HUES6 (cell line): ENCODE results near the gene SYNJ1.
"Not testable (repeated sequence)": the region's sequence is repeated elsewhere in the genome, so short reads cannot be mapped to it uniquely, and the experiment has no call there.

Experiments used
- H3K27ac ChIP-seq: 2 replicates; pipeline ENCODE4 v1.7.0; 2013; ENCODE audit warnings: low read depth, mild to moderate bottlenecking, low read length, inconsistent platforms
- H3K27me3 ChIP-seq: 2 replicates; pipeline ENCODE4 v1.6.1; 2013; ENCODE audit warnings: low read length; ENCODE audit not compliant: control insufficient read depth, insufficient read depth
- H3K36me3 ChIP-seq: 2 replicates; pipeline ENCODE4 v1.6.1; 2013; ENCODE audit warnings: low read length; ENCODE audit not compliant: control insufficient read depth, insufficient read depth
- H3K4me1 ChIP-seq: 2 replicates; pipeline ENCODE4 v1.6.1; 2013; ENCODE audit warnings: low read length; ENCODE audit not compliant: control insufficient read depth, insufficient read depth
- H3K4me3 ChIP-seq: 2 replicates; pipeline ENCODE4 v1.5.1; 2013; ENCODE audit warnings: low read depth, low read length
- H3K9ac ChIP-seq: one replicate; pipeline ENCODE4 v1.6.1; 2013; ENCODE audit warnings: mild to moderate bottlenecking, low read length
- H3K9me3 ChIP-seq: 2 replicates; pipeline ENCODE4 v1.6.1; 2013; ENCODE audit warnings: low read depth, low read length; ENCODE audit not compliant: control insufficient read depth, insufficient read depth

SYNJ1 gene

GRCh38 chr21:32611471-32611997, 116.3 kb downstream of the SYNJ1 start:
- Histone ChIP-seq H3K4me1 (no peaks in the 10 kb centered on the region), H3K27me3 (no peaks in the 10 kb centered on the region), H3K9me3 (no peaks in the 10 kb centered on the region), H3K4me3 (peak overlapping the region; percentile 90), H3K9ac (peak overlapping the region; percentile 96), H3K27ac (peak overlapping the region; percentile 75; the same call in 1 of the 2 replicates), H3K36me3 (peaks cover 25% of the 10 kb centered on the region)

DNA sequence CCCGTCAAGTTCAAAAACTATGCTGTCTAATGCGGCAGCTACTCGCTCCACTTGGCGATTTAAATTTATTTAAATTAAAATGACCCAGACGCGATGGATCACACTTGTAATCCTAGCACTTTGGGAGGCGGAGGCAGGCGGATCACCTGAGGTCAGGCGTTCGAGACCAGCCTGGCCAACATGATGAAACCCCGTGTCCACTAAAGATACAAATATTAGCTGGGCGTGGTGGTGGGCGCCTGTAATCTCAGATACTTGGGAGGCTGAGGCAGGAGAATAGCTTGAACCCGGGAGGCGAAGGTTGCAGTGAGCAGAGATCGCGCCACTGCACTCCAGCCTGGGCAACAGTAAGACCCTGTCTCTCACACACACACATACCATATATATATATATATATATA, 116.9 kb downstream of the SYNJ1 start:
- not testable (repeated sequence) for H3K9ac ChIP-seq, H3K9me3 ChIP-seq, H3K27me3 ChIP-seq, H3K4me1 ChIP-seq, H3K27ac ChIP-seq
- Histone ChIP-seq H3K4me3 (peak overlapping the region; percentile 45), H3K36me3 (peaks cover 31% of the 10 kb centered on the region)

DNA sequence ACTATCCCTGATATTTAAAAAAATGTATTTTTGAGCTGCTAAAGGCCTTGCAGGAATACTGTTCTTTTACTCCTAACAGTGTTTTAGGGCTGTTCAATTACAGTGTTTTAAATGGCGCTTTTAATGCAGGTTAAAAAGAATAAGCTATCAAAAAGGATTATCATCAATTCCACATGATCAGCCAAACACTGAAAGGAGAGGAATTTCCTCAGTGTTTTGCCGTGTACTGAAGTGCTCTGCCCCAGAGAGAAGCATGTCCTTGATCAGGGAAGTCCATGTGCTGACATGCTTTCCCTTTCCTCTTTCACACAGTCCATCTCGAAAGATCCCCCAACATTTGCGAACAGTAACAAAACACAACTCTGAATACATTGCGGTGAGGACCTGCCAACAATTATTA, 119.0 kb downstream of the SYNJ1 start:
- H3K9me3 ChIP-seq: no peaks in the 10 kb centered on the region
- peaks cover 44% of the 10 kb centered on the region for H3K36me3 ChIP-seq
- peaks cover 24% of the 10 kb centered on the region for H3K4me1 ChIP-seq
- no peak overlapping the region for H3K9ac ChIP-seq
- no peak overlapping the region for H3K4me3 ChIP-seq
- no peaks in the 10 kb centered on the region for H3K27me3 ChIP-seq
- H3K27ac ChIP-seq: no peak overlapping the region

DNA sequence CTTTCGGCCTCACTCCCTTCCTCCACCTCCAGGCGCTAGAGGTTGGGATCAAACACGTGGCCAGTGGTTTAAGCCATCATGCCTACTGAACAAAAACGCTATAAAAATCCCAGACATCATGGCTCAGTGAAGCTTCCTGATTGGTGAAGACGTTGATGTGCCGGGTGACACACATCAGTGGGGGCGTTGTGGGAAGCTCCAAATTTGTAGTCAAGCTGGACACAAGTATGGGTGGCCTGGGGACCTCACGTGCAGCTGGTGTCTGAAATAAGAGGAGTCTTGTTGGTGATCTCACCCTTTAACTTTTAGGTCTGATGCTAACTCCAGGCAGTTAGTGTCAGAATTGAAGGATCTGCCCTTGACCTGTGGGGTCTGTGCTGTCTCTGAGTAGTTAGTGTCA, 122.3 kb downstream of the SYNJ1 start:
- H3K4me3 ChIP-seq: no peak overlapping the region
- peaks cover 48% of the 10 kb centered on the region for H3K4me1 ChIP-seq
- peak overlapping the region; percentile 66 for H3K27ac ChIP-seq
- peaks cover 70% of the 10 kb centered on the region for H3K36me3 ChIP-seq
- no peak overlapping the region for H3K9ac ChIP-seq
- no peaks in the 10 kb centered on the region for H3K27me3 ChIP-seq
- no peaks in the 10 kb centered on the region for H3K9me3 ChIP-seq

DNA sequence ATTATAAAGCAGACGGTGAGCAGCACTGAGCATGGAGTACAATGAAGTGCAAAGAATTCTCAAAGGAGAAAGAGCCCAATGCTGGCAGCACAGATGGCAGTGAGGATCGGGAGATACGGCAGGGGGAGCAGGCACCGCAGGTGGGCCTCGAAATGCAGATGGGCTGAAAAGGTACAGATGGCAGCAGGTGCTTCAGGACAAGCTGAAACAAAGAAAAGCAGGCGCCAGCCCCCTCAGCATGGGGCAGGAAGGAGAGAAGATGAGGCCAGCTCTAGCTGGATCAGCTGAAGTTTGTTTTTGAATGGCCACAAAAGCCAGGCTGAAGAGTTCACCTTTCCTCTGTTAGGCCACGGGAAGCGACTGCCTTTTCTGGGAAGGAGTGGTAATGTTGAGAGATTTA, 123.3 kb downstream of the SYNJ1 start:
- Histone ChIP-seq H3K4me1 (peaks cover 54% of the 10 kb centered on the region), H3K9ac (no peak overlapping the region), H3K27ac (peak overlapping the region; percentile 66; the same call in 1 of the 2 replicates), H3K9me3 (no peaks in the 10 kb centered on the region), H3K36me3 (peaks cover 75% of the 10 kb centered on the region), H3K27me3 (no peaks in the 10 kb centered on the region), H3K4me3 (no peak overlapping the region)

- H3K4me3 ChIP-seq: no peak overlapping the region
- no peaks in the 10 kb centered on the region for H3K9me3 ChIP-seq
- no peak overlapping the region for H3K9ac ChIP-seq
- peaks cover 78% of the 10 kb centered on the region for H3K36me3 ChIP-seq
- H3K27ac ChIP-seq: no peak overlapping the region
- H3K27me3 ChIP-seq: no peaks in the 10 kb centered on the region
- peaks cover 54% of the 10 kb centered on the region for H3K4me1 ChIP-seq
Observed at GRCh38 chr21:32603131-32603530, 124.7 kb downstream of the SYNJ1 start.

DNA sequence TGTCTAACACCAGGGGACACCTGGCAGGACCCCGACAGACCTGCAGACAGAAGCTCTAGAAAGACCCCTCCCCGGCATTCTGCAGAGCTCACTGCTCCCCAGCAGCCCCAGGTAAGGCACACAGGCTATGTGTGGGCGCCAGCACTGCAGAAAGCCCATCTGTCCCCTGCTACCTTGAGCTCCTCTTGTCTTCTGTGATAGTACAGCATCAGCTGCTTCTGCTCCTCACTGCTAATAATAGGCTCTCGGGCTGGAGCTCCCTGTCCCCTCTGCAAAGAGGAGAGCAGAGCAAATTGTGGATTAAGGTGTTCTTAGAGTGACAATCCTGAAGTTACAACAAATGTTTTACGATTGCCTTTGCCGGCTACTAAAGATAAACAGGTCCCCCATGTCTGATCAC, 125.7 kb downstream of the SYNJ1 start:
- Histone ChIP-seq H3K27me3 (no peaks in the 10 kb centered on the region), H3K9me3 (no peaks in the 10 kb centered on the region), H3K27ac (no peak overlapping the region), H3K9ac (no peak overlapping the region), H3K4me3 (no peak overlapping the region), H3K4me1 (peaks cover 54% of the 10 kb centered on the region), H3K36me3 (peaks cover 78% of the 10 kb centered on the region)

GRCh38 chr21:32599526-32599925, 128.3 kb downstream of the SYNJ1 start:
- H3K4me1 ChIP-seq: peaks cover 36% of the 10 kb centered on the region
- H3K27me3 ChIP-seq: no peaks in the 10 kb centered on the region
- H3K9ac ChIP-seq: no peak overlapping the region
- no peak overlapping the region for H3K4me3 ChIP-seq
- H3K36me3 ChIP-seq: peaks cover 58% of the 10 kb centered on the region
- H3K27ac ChIP-seq: no peak overlapping the region
- no peaks in the 10 kb centered on the region for H3K9me3 ChIP-seq

DNA sequence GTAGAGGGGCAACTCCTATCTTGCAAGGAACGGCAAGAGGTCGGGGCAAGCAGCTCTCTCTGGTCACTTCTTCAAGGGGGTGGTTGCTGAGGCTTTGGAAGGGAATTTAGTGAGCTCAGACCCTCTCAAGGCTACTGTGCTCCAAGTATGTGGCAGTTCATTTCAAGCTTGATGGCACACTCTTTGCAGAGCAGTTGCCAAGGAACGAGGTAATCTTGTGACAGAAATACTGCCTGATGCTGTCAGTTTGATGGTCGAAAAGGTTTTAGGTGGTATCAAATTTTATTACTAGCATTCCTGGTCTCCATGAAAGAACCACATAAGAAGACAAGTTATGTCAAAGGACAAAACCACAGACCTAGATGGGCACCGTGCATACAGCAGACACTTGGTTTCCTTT, 128.7 kb downstream of the SYNJ1 start:
- no peak overlapping the region for H3K4me3 ChIP-seq
- H3K9me3 ChIP-seq: no peaks in the 10 kb centered on the region
- no peak overlapping the region for H3K27ac ChIP-seq
- H3K36me3 ChIP-seq: peaks cover 56% of the 10 kb centered on the region
- peaks cover 33% of the 10 kb centered on the region for H3K4me1 ChIP-seq
- H3K9ac ChIP-seq: no peak overlapping the region
- no peaks in the 10 kb centered on the region for H3K27me3 ChIP-seq

DNA sequence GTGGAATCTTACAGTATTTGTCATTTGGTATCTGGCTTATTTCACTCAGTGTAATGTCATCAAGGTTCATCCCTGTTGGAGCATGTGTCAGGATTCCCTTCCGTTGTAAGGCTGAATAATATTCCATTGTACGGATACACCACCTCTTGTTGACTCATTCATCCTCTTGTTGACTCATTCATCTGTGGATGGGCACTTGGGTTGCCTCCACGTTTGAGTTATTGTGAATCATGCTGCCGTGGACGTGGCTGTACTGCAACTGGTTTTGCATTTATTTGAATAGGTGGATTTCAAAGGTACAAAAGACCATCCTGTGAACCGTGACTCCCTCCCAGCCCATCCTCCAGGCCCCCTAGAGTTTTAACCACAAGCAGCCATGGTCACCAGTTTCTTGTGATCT, 130.6 kb downstream of the SYNJ1 start:
- peaks cover 14% of the 10 kb centered on the region for H3K4me1 ChIP-seq
- no peaks in the 10 kb centered on the region for H3K27me3 ChIP-seq
- H3K36me3 ChIP-seq: peaks cover 38% of the 10 kb centered on the region
- H3K4me3 ChIP-seq: no peak overlapping the region
- no peaks in the 10 kb centered on the region for H3K9me3 ChIP-seq
- H3K27ac ChIP-seq: no peak overlapping the region
- H3K9ac ChIP-seq: no peak overlapping the region

GRCh38 chr21:32595431-32595830, 132.4 kb downstream of the SYNJ1 start:
- Histone ChIP-seq H3K27me3 (no peaks in the 10 kb centered on the region), H3K36me3 (peaks cover 27% of the 10 kb centered on the region), H3K27ac (no peak overlapping the region), H3K4me1 (peaks cover 6% of the 10 kb centered on the region), H3K4me3 (no peak overlapping the region), H3K9ac (no peak overlapping the region), H3K9me3 (no peaks in the 10 kb centered on the region)

- no peak overlapping the region for H3K9ac ChIP-seq
- H3K4me3 ChIP-seq: no peak overlapping the region
- no peaks in the 10 kb centered on the region for H3K4me1 ChIP-seq
- H3K36me3 ChIP-seq: peaks cover 11% of the 10 kb centered on the region; the same call in 1 of the 2 replicates
- no peaks in the 10 kb centered on the region for H3K27me3 ChIP-seq
- H3K27ac ChIP-seq: no peak overlapping the region
- no peaks in the 10 kb centered on the region for H3K9me3 ChIP-seq
Observed at GRCh38 chr21:32593690-32594089, 134.1 kb downstream of the SYNJ1 start.
